Dendritic cell treated with granulocyte-macrophage colony-stimulating factor and Interleukin-4, amounts not matched to agents 40 ng/mL and 50 ng/mL, for 4 days (primary cell): ENCODE data around the gene TIPRL.
A peak's percentile ranks its signal among the peaks of the same experiment; 100 is the strongest.

ENCODE experiments used
- H3K27ac Mint-ChIP-seq: one replicate; pipeline ENCODE4 v1.8.0; 2022; ENCODE audit warnings: mild to moderate bottlenecking, mixed read lengths
- H3K27me3 Mint-ChIP-seq: one replicate; pipeline ENCODE4 v1.8.0; 2022; ENCODE audit warnings: mild to moderate bottlenecking, mixed read lengths
- H3K36me3 Mint-ChIP-seq: one replicate; pipeline ENCODE4 v1.8.0; 2022; ENCODE audit warnings: low read depth, mixed read lengths
- H3K4me1 Mint-ChIP-seq: one replicate; pipeline ENCODE4 v1.8.0; 2022; ENCODE audit warnings: low read depth, mixed read lengths
- H3K4me3 Mint-ChIP-seq: one replicate; pipeline ENCODE4 v1.8.0; 2022; ENCODE audit warnings: mild to moderate bottlenecking, moderate library complexity, mixed read lengths
- H3K9me3 Mint-ChIP-seq: one replicate; pipeline ENCODE4 v1.8.0; 2022; ENCODE audit warnings: mixed read lengths
- intact Hi-C: fragments of 100-400 bp; cut with micrococcal nuclease; formaldehyde crosslinking; loops from one replicate; pipeline ENCODE4 v1.15.0; 2022

Gene TIPRL

DNA sequence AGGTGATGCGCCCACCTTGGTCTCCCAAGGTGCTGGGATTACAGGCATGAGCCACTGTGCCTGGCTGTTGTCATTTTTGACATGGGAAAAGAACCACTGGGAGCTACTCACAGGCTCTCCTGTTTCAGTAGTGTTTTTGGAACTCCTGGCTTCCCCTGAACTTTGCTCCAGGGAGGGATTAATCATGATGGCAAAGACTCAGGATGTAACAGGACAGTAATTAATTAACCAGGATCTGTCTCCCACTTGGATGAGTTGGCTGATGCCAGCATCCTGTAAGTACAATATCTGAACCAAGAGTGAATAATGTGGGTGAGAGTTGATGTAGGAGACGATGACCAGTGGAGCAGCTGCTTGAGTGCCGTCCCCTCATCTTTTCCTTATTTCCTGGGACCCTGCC lies 51.9 kb downstream of the TIPRL start:
- no peaks in the 10 kb centered on the region for H3K27me3 Mint-ChIP-seq
- peaks cover 70% of the 10 kb centered on the region for H3K4me1 Mint-ChIP-seq
- no peaks in the 10 kb centered on the region for H3K9me3 Mint-ChIP-seq
- H3K27ac Mint-ChIP-seq = no peak overlapping the region
- intact Hi-C loops = no loop called here
- H3K36me3 Mint-ChIP-seq = peaks cover 93% of the 10 kb centered on the region
- no peak overlapping the region for H3K4me3 Mint-ChIP-seq

- intact Hi-C loops = no loop called here
- Mint-ChIP-seq H3K4me3 (no peak overlapping the region), H3K27me3 (no peaks in the 10 kb centered on the region), H3K4me1 (peaks cover 43% of the 10 kb centered on the region), H3K36me3 (peaks cover 100% of the 10 kb centered on the region), H3K27ac (no peak overlapping the region), H3K9me3 (no peaks in the 10 kb centered on the region)
These were observed 56.2 kb downstream of the TIPRL start for GRCh38 chr1:168234846-168235547.

DNA sequence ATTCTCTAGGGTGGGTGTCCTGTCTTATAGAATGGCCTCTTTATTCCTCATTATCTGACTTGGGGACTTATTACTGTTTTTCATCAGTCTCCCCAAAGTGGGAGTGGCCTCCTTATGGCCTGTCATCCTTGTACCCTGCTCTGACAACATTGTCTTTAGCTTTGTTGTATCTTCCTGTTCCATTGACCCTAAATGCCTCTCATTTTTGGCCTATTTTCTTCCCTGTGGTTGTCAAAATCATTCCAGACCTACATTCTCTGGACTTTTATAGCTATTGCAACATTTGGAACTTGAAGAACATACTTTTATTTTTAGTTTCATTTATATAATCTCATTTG lies 56.8 kb downstream of the TIPRL start:
- intact Hi-C loops = no loop called here
- H3K27me3 Mint-ChIP-seq = no peaks in the 10 kb centered on the region
- H3K4me1 Mint-ChIP-seq = peaks cover 40% of the 10 kb centered on the region
- H3K36me3 Mint-ChIP-seq = peaks cover 100% of the 10 kb centered on the region
- H3K27ac Mint-ChIP-seq = no peak overlapping the region
- no peak overlapping the region for H3K4me3 Mint-ChIP-seq
- no peaks in the 10 kb centered on the region for H3K9me3 Mint-ChIP-seq

DNA sequence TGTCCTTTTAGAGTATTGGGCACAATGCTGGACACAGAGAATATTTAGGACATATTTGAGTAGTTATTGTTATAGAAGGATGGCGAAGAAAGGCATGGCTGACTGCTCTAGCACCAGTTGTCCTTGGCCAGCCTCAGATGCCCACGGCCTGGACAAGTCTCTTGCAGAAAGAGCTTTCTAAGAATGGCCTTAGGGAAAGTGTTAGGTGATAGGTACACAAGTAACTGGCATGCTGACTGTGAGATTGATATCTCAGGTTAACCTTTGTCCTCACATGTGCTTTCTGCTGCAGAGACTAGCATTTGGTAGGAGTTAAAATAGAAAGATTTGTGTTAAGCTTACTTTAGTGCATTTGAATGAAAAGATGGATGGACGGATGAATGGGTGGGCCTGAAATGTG lies 57.2 kb downstream of the TIPRL start:
- Mint-ChIP-seq H3K4me1 (peaks cover 36% of the 10 kb centered on the region), H3K36me3 (peaks cover 100% of the 10 kb centered on the region), H3K27ac (no peak overlapping the region), H3K4me3 (no peak overlapping the region), H3K27me3 (no peaks in the 10 kb centered on the region), H3K9me3 (no peaks in the 10 kb centered on the region)
- intact Hi-C loops = no loop called here

DNA sequence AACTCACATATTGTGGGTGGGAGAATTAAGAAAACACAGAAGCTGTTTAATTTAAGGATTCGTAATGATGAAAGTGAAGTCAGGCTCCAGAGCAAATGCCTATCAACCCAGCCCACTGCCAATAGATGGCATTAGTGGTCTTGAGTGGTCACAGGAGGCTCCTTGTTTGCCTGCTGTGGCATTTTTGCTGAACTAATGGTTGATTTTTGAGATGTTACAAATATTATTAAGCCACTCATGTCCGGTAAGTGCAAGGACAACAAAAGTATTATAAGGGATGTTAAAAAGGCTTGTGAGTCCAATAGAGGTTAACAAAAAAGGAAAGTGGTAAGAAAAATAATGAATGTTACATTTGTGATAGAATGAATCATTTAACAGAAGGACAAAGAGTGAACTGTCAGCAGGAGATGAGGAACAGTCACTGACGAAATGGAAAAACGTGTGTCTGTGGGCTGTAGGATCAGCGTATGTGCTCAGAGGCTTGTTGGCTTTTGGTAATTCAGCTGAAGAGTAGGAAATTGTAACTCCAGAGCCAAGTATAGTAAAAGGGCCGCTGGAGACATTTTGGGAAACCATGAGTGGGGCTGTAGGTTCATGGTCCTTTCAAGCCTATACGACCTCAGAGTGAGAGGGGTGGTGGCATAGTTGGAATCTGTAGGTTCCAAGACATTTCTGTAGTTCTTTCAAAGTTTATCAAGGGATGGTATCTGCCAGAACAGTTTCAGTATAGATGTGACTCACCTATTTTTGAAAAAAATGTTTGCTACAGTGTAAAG lies 58.3 kb downstream of the TIPRL start:
- Mint-ChIP-seq H3K27me3 (no peaks in the 10 kb centered on the region), H3K27ac (no peak overlapping the region), H3K4me3 (no peak overlapping the region), H3K36me3 (peaks cover 100% of the 10 kb centered on the region), H3K9me3 (no peaks in the 10 kb centered on the region), H3K4me1 (peaks cover 27% of the 10 kb centered on the region)
- intact Hi-C loops = no loop called here

DNA sequence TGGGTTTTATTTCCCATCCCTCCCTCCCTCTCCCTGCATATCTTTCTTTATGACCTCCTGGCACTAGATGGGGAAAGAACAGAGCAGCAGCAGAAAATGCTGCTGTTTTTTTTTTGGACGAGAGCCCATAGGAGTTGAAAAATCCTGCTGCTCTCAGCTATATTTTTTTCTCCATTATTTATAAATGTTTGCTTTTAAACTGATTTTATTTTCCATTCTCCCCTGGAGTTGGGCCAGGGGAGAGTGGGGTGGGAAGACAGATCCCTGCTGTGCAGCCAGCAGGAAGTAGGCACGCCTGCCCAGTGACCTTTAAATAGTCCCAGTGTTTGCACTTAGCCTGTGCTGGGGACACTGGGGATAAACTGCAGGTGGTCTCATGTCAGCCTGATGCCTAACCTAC lies 64.4 kb downstream of the TIPRL start:
- H3K9me3 Mint-ChIP-seq = no peaks in the 10 kb centered on the region
- H3K4me1 Mint-ChIP-seq = peaks cover 39% of the 10 kb centered on the region
- peak overlapping the region; percentile 6 for H3K27ac Mint-ChIP-seq
- H3K36me3 Mint-ChIP-seq = peaks cover 99% of the 10 kb centered on the region
- H3K27me3 Mint-ChIP-seq = no peaks in the 10 kb centered on the region
- no peak overlapping the region for H3K4me3 Mint-ChIP-seq
- intact Hi-C loops = no loop called here

- no peak overlapping the region for H3K4me3 Mint-ChIP-seq
- H3K9me3 Mint-ChIP-seq = no peaks in the 10 kb centered on the region
- peaks cover 43% of the 10 kb centered on the region for H3K4me1 Mint-ChIP-seq
- H3K27ac Mint-ChIP-seq = peak overlapping the region; percentile 6
- peaks cover 99% of the 10 kb centered on the region for H3K36me3 Mint-ChIP-seq
- no peaks in the 10 kb centered on the region for H3K27me3 Mint-ChIP-seq
- intact Hi-C loops = no loop called here
These were observed 65.0 kb downstream of the TIPRL start for GRCh38 chr1:168243636-168244212.

- intact Hi-C loops = no loop called here
- Mint-ChIP-seq H3K4me3 (no peak overlapping the region), H3K27me3 (no peaks in the 10 kb centered on the region), H3K27ac (no peak overlapping the region), H3K9me3 (no peaks in the 10 kb centered on the region), H3K36me3 (peaks cover 99% of the 10 kb centered on the region), H3K4me1 (peaks cover 48% of the 10 kb centered on the region)
These were observed 66.3 kb downstream of the TIPRL start for GRCh38 chr1:168245042-168245441.

GRCh38 chr1:168246506-168246905 lies 67.7 kb downstream of the TIPRL start:
- Mint-ChIP-seq H3K36me3 (peaks cover 99% of the 10 kb centered on the region), H3K4me3 (no peak overlapping the region), H3K4me1 (peaks cover 55% of the 10 kb centered on the region), H3K27me3 (no peaks in the 10 kb centered on the region), H3K9me3 (no peaks in the 10 kb centered on the region), H3K27ac (no peak overlapping the region)
- intact Hi-C loops = no loop called here
